SH-SY5Y (cell line): ENCODE data around the gene RAMP3.

Source experiments
- GATA2 ChIP-seq: IDR thresholded peaks from 2 replicates; pipeline ENCODE4 v1.6.1; 2011; ENCODE audit warnings: mild to moderate bottlenecking, low read depth, low read length
- GATA3 ChIP-seq: IDR thresholded peaks from 2 replicates; pipeline ENCODE4 v1.6.1; 2011; ENCODE audit warnings: low read depth, mild to moderate bottlenecking, low read length, moderate library complexity

DNA sequence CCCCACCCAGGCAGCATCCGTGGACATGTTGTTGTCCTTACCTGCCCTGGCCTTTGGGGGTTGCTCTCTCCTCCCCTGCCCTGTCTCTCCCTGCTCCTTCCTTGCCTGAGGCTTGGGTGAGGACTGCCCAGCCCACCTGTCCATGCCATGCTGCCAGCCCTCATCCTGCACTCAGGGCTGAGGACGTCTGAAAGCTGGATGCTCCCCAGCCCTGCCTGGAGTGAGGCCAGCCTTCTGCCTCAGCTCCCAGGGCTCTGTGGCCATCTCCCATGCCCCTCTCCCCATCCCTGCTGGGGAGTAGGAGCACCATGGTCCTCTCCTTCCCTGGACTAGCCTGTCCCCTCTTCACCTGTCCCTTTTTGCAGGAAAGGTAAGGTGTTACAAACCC, 68.4 kb downstream of the RAMP3 start:
- TF ChIP-seq GATA2 = no peak
- no peak for TF ChIP-seq GATA3
